ENCODE results near the gene HDAC4.

The HDAC4 gene

DNA sequence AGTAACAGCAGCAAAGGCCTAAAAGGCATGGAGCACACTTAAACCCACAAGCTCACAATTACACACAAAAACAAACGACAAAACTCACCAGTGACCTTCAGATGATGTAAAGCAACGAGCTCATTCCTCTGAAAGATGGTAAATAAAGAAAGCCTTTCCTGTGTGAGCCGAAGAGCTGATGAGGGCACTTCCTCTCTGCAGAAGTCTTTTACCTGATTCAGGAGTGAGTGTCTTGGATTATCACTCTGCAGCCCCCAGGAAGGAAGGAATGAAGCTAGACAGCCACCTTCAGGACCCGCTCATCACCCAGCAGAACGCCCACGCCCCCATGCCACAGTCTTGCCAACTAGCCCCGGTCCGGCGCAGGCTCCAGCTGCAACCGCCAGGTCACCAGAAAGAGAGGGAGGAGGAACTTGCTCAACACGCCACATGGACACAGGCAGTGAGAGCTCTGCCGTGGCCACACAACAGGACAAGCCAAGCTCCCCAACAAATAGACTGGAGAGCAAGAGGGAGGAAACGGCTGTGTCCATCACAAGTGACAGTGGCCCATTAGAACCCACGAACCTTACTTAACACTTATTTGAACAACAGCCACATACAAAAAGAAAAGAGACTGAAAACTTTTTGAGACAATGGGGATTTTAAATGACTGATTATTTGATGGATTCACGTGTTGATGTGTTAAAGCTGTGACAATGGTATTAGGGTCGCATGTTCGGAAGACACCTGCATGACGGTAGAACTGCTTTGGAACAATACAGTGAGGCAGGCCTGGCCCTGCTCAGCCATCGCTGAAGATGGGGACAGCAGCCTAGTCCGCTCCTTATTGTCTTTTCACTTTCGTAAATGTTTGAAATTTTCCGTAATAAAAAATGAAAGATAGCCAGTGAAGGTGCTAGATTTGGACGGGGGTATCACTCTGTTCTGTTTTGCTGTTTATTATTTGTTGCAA, 127.3 kb downstream of the HDAC4 start:
- H3K27ac ChIP-seq: peak overlapping the region in 1 of 2 donors; percentile 93
- no peak overlapping the region for H3K4me3 ChIP-seq
- TF ChIP-seq, protein P1, sequence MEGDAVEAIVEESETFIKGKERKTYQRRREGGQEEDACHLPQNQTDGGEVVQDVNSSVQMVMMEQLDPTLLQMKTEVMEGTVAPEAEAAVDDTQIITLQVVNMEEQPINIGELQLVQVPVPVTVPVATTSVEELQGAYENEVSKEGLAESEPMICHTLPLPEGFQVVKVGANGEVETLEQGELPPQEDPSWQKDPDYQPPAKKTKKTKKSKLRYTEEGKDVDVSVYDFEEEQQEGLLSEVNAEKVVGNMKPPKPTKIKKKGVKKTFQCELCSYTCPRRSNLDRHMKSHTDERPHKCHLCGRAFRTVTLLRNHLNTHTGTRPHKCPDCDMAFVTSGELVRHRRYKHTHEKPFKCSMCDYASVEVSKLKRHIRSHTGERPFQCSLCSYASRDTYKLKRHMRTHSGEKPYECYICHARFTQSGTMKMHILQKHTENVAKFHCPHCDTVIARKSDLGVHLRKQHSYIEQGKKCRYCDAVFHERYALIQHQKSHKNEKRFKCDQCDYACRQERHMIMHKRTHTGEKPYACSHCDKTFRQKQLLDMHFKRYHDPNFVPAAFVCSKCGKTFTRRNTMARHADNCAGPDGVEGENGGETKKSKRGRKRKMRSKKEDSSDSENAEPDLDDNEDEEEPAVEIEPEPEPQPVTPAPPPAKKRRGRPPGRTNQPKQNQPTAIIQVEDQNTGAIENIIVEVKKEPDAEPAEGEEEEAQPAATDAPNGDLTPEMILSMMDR (IDR thresholded peaks at IDR 0.05): no peak
- peak; percentile 73 for DNase-seq (ENCODE audit: low spot score)

DNA sequence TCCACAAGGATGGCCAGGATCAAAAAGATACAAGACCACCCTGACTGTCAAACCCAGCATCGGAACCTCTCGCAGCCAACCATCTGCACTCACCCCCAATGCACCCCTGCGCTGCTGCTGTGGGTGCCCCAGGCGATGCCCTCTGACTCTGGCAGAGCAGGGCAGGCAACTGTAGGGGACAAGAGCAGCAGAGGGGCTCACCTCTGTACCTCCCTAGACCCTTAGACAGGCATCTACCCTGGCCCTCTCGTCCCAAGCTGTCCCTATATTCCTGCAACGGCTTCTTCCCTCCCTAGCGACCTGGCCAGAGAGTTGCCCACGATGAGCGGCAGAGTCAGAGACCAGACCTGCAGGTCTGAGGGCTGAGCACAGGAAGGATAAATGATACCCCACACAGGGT, 128.2 kb downstream of the HDAC4 start:
- peak; percentile 66 for DNase-seq (ENCODE audit: low spot score)
- Histone ChIP-seq H3K27ac (no peak overlapping the region), H3K4me3 (no peak overlapping the region)
- TF ChIP-seq, protein P1 (IDR thresholded peaks at IDR 0.05): no peak

DNA sequence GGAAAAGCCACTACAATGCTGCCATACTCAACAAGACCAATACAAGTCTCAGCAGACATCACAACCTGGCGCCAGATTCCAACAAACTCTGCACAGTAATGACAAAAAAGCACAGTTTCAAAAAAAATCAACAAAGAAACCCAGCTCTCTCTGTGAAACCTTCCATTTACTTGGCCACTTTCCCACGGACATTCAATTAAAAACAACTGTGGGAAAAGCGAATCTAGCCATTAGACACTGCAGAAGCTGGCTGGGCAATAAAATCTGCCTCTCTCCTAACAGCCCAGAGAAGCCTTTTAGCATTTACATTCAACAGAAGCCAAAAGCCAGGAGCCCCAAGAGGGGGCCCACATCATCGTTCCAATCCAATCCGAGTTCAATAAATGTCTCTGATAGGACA, 128.9 kb downstream of the HDAC4 start:
- DNase-seq (ENCODE audit: low spot score): peak; percentile 12
- no peak overlapping the region for H3K27ac ChIP-seq
- TF ChIP-seq, protein P1 (IDR thresholded peaks at IDR 0.05): no peak
- no peak overlapping the region for H3K4me3 ChIP-seq

DNA sequence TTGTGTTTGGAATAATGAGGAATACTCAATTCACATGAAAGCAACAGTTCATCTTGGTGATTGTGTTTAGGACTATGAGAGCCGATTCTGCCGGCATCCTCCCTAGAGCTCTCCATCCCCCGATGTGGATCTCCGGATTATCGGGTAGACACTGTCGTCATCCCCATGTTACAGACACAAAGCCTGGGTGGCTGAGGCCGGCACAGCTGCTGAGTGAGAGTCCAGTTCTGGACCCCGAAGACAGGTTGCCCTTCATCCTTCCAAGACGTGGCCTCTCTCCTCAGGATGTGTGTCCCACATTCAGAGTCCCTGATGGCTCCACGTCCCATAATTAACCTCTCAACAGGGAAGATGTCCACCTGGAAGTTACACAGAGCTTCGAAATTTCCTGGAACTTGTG, 129.3 kb downstream of the HDAC4 start:
- H3K27ac ChIP-seq: no peak overlapping the region

DNA sequence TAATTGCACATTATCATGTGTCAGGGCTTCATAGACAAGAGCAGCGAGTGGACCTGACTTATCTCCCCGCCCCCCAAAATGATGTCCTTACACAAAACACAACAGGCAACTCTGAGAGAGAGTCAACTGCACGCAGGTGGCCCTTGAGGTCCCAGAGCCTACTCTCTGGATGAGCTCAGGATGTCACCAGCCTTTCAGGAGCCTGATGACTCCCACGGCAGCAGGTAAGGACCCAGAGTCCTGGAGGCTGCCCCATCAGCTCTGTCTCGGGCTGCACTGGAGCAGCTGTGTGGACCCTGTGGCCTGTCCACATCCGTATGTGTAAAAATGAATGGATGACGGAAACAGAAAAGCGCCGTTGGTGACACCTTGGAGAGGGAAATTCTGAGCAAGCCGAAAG, 130.9 kb downstream of the HDAC4 start:
- H3K4me3 ChIP-seq: no peak overlapping the region
- H3K27ac ChIP-seq: no peak overlapping the region
- TF ChIP-seq, protein P1 (IDR thresholded peaks at IDR 0.05): no peak
- DNase-seq (ENCODE audit: low spot score): no peak

More for the DNA sequence above, 129.3 kb downstream of the HDAC4 start:
- DNase-seq (ENCODE audit: low spot score): peak; percentile 62
- H3K4me3 ChIP-seq: no peak overlapping the region
- TF ChIP-seq, protein P1 (IDR thresholded peaks at IDR 0.05): no peak

DNA sequence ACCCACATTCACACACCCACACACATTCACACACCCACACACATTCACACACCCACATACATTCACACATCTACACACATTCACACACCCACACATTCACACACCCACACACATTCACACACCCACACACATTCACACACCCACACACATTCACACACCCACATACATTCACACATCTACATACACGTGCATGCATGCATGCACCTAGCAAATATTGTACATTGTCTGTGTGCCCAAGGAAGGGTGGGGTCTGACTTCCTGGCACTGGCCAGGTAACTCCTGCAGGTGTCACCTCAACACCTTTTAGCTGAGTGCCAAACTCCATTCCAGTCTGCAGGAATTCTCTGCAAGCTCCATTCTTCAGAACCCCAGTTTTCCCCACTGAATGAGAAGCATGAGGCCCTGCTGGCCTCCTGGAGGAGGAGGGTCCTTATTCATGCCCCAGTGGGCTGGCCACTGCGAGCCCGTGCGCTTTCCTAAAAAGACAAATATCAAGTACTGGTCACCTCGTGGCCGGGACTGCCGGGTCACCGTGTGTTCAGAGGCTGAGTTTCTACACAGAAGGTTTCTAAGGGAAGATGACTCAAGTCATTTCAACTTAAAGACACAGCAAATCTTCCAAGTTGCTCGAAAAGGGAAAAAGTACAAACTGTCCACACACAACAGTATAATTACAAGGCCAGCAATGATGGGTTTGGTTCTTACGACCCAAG, 131.5 kb downstream of the HDAC4 start:
- Histone ChIP-seq H3K27ac (no peak overlapping the region), H3K4me3 (no peak overlapping the region)
- TF ChIP-seq, protein P1 (IDR thresholded peaks at IDR 0.05): no peak
- DNase-seq (ENCODE audit: low spot score): no peak

Measured in coronary artery (tissue), 2 donors.